ENCODE results near the gene DCXR.

DNA sequence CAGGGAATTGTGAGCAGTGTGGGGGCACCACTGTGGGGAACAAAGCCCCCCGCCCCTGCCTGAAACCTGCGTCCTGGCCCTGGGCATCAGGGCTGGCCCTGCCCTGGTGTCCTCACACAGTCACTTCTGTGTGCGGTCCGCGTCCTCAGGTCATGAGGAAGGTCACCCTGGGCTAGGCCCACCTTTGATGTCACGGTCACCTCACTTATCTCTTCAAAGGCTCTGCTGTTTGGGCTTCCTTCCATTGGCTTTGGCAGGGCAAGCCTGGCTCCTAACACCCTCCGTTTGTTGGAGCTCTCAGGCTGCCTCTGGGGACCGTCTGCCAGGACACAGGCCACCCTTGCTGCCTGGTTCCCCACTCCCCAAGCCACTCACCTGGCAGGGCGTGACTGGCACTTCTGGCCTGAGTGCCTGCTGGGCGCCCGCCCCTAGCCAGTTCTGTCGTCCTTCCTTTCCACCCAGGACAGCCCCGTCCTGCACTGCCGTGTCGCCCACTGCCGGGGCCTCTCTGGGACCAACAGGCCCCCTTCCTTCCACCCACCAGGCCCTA, 23.6 kb downstream of the DCXR start:
- TF ChIP-seq EZH2 (IDR thresholded peaks at IDR 0.05; ENCODE audit: borderline replicate concordance, insufficient read depth, low read depth, low read length, poor library complexity, severe bottlenecking) (no peak), CTCF (IDR thresholded peaks at IDR 0.05) (no peak)

All from B cell (primary cell).